ENCODE results near the gene SRP54.
A peak's percentile ranks its signal among the peaks of the same experiment; 100 is the strongest.
"Not testable (repeated sequence)": the region's sequence is repeated elsewhere in the genome, so short reads cannot be mapped to it uniquely, and the experiment has no call there.

SRP54 gene

DNA sequence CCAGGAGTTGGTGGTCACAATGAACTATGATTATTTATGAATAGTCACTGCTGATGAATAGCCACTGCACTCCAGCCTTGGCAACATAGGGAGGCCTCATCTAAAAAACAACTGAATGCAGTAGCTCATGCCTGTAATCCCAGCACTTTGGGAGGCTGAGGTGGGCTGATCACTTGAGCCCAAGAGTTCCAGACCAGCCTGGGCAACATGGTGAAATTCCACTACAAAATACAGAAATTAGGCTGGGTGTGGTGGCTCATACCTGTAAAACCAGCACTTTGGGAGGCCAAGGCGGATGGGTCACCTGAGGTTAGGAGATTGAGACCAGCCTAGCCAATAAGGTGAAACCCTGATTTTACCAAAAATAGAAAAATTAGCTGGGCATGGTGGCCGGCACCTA is 49.8 kb downstream of the SRP54 start:
- CTCF ChIA-PET = no interaction called here
- H3K4me3 ChIP-seq (ENCODE audit: control insufficient read depth in 1 of 7, extremely low read depth in 1 of 7, insufficient read depth in 4 of 7, low read depth in 2 of 7, low read length in 6 of 7) = no peak overlapping the region
- H3K36me3 ChIP-seq (ENCODE audit: control insufficient read depth in 4 of 4, insufficient read depth in 4 of 4, low read length in 3 of 4) = peaks cover 8 to 52% (median 23%) of the 10 kb centered on the region in 4 experiments
- H3K27me3 ChIP-seq (replicated peaks in 2 of 5; ENCODE audit: control insufficient read depth in 4 of 5, insufficient read depth in 5 of 5, low read length in 4 of 5) = no peaks in the 10 kb centered on the region
- POLR2A ChIA-PET = no interaction called here
- H3K4me1 ChIP-seq (ENCODE audit: control extremely low read depth in 1 of 4, control insufficient read depth in 4 of 4, insufficient read depth in 4 of 4, low read length in 3 of 4) = no peaks in the 10 kb centered on the region
- no peak overlapping the region for H3K27ac ChIP-seq (ENCODE audit: insufficient read depth in 1 of 2, low read depth in 1 of 2, low read length in 2 of 2, poor library complexity in 1 of 2, severe bottlenecking in 2 of 2)
- peaks cover 0 to 13% (median 11%) of the 10 kb centered on the region in 5 experiments for H3K9me3 ChIP-seq (ENCODE audit: control extremely low read depth in 1 of 5, control insufficient read depth in 4 of 5, insufficient read depth in 2 of 5, low read depth in 1 of 5, low read length in 4 of 5)
- DNase-seq = no peak
- WGBS (ENCODE audit: insufficient coverage) = 89% methylated on average over 1 of the region's 2 CpGs

DNA sequence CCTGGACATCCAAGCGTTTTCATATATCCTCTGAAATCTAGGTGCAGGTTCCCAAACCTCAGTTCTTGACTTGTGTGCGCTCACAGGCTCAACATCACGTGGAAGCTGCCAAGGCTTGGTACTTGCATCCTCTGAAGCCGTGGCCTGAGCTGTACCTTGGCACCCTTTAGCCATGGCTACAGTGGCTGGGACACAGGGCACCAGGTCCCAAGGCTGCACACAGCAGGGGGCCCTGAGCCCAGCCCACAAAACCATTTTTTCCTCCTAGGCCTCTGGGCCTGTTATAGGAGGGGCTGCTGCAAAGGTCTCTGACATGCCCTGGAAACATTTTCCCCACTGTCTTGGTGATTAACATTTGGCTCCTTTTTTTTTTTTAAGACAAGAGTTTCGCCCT is 51.6 kb downstream of the SRP54 start:
- H3K4me3 ChIP-seq (ENCODE audit: control insufficient read depth in 1 of 7, extremely low read depth in 1 of 7, insufficient read depth in 4 of 7, low read depth in 2 of 7, low read length in 6 of 7) = no peak overlapping the region
- peaks cover 7 to 35% (median 17%) of the 10 kb centered on the region in 4 experiments for H3K36me3 ChIP-seq (ENCODE audit: control insufficient read depth in 4 of 4, insufficient read depth in 4 of 4, low read length in 3 of 4)
- no peaks in the 10 kb centered on the region for H3K4me1 ChIP-seq (ENCODE audit: control extremely low read depth in 1 of 4, control insufficient read depth in 4 of 4, insufficient read depth in 4 of 4, low read length in 3 of 4)
- H3K27ac ChIP-seq (ENCODE audit: insufficient read depth in 1 of 2, low read depth in 1 of 2, low read length in 2 of 2, poor library complexity in 1 of 2, severe bottlenecking in 2 of 2) = no peak overlapping the region
- H3K27me3 ChIP-seq (replicated peaks in 2 of 5; ENCODE audit: control insufficient read depth in 4 of 5, insufficient read depth in 5 of 5, low read length in 4 of 5) = no peaks in the 10 kb centered on the region
- WGBS (ENCODE audit: insufficient coverage) = 67% methylated on average over 3 of the region's 5 CpGs
- peaks cover 0 to 13% (median 11%) of the 10 kb centered on the region in 5 experiments for H3K9me3 ChIP-seq (ENCODE audit: control extremely low read depth in 1 of 5, control insufficient read depth in 4 of 5, insufficient read depth in 2 of 5, low read depth in 1 of 5, low read length in 4 of 5)
- POLR2A ChIA-PET = no interaction called here
- CTCF ChIA-PET = no interaction called here
- no peak for DNase-seq

DNA sequence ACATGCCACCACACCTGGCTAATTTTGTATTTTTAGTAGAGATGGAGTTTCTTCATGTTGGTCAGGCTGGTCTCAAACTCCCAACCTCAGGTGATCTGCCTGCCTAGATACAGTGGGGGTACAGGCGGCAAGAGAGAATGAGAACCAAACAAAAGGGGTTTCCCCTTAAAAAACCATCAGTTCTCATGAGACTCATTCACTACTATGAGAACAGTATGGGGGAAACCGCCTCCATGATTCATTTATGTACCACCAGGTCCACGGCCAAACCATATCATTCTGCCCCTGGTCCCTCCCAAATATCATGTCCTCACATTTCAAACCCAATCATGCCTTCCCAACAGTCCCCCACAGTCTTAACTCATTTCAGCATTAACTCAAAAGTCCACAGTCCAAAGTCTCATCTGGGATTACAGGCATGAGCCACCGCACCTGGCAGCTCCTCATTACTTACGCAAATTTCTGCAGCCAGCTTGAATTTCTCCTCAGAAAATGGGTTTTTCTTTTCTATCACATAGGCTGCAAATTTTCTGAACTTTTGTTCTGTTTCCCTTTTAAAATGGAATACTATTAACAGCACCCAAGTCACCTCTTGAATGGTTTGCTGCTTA is 52.3 kb downstream of the SRP54 start:
- DNase-seq; H3K4me1 ChIP-seq (ENCODE audit: control extremely low read depth in 1 of 4, control insufficient read depth in 4 of 4, insufficient read depth in 4 of 4, low read length in 3 of 4); POLR2A ChIA-PET; H3K4me3 ChIP-seq (ENCODE audit: control insufficient read depth in 1 of 7, extremely low read depth in 1 of 7, insufficient read depth in 4 of 7, low read depth in 2 of 7, low read length in 6 of 7); H3K27ac ChIP-seq (ENCODE audit: insufficient read depth in 1 of 2, low read depth in 1 of 2, low read length in 2 of 2, poor library complexity in 1 of 2, severe bottlenecking in 2 of 2); CTCF ChIA-PET; H3K27me3 ChIP-seq (replicated peaks in 2 of 5; ENCODE audit: control insufficient read depth in 4 of 5, insufficient read depth in 5 of 5, low read length in 4 of 5): not testable (repeated sequence)
- 93% methylated on average over 3 of the region's 5 CpGs for WGBS (ENCODE audit: insufficient coverage)
- H3K9me3 ChIP-seq (ENCODE audit: control extremely low read depth in 1 of 5, control insufficient read depth in 4 of 5, insufficient read depth in 2 of 5, low read depth in 1 of 5, low read length in 4 of 5) = peaks cover 0 to 13% (median 11%) of the 10 kb centered on the region in 5 experiments
- H3K36me3 ChIP-seq (ENCODE audit: control insufficient read depth in 4 of 4, insufficient read depth in 4 of 4, low read length in 3 of 4) = peaks cover 2 to 31% (median 14%) of the 10 kb centered on the region in 4 experiments

DNA sequence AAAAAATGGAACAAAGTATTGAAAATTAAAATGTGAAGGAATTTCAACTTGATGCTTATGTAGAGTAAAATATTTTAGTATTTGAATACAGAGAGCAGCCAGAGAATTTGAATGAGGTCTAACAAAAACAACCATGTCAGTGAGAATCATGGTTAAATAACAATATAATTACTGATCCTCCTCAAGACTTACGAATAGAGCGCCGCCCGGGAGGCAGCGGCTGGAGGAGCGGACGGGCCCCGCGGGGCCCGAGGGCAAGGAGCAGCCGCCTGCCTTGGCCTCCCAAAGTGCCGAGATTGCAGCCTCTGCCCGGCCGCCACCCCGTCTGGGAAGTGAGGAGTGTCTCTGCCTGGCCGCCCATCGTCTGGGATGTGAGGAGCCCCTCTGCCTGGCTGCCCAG is 55.5 kb downstream of the SRP54 start:
- DNase-seq; CTCF ChIA-PET; H3K27ac ChIP-seq (ENCODE audit: insufficient read depth in 1 of 2, low read depth in 1 of 2, low read length in 2 of 2, poor library complexity in 1 of 2, severe bottlenecking in 2 of 2); H3K27me3 ChIP-seq (replicated peaks in 2 of 5; ENCODE audit: control insufficient read depth in 4 of 5, insufficient read depth in 5 of 5, low read length in 4 of 5); H3K4me1 ChIP-seq (ENCODE audit: control extremely low read depth in 1 of 4, control insufficient read depth in 4 of 4, insufficient read depth in 4 of 4, low read length in 3 of 4); H3K4me3 ChIP-seq (ENCODE audit: control insufficient read depth in 1 of 7, extremely low read depth in 1 of 7, insufficient read depth in 4 of 7, low read depth in 2 of 7, low read length in 6 of 7); POLR2A ChIA-PET: not testable (repeated sequence)
- peaks cover 0 to 11% (median 4%) of the 10 kb centered on the region in 4 experiments for H3K36me3 ChIP-seq (ENCODE audit: control insufficient read depth in 4 of 4, insufficient read depth in 4 of 4, low read length in 3 of 4)
- peaks cover 0 to 13% (median 11%) of the 10 kb centered on the region in 5 experiments for H3K9me3 ChIP-seq (ENCODE audit: control extremely low read depth in 1 of 5, control insufficient read depth in 4 of 5, insufficient read depth in 2 of 5, low read depth in 1 of 5, low read length in 4 of 5)
- WGBS (ENCODE audit: insufficient coverage) = no CpG with 5 or more reads among the region's 17 CpGs

DNA sequence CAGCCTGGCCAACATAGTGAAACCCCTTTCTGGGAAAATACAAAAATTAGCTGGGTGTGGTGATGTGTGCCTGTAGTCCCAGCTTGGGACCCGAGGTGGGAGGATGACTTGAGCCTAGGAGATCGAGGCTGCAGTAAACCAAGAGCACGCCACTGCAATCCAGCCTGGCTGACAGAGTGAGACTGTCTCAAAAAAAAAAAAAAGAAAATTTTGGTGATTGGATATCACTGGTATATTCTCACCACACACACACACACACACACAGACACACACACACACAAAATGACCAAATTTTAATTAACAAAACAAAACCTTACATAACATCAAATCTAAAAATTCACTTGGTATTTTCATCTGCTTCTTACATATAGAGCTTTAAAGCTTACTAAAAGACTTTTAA is 59.8 kb downstream of the SRP54 start:
- DNase-seq = no peak
- Histone ChIP-seq H3K9me3 (ENCODE audit: control extremely low read depth in 1 of 5, control insufficient read depth in 4 of 5, insufficient read depth in 2 of 5, low read depth in 1 of 5, low read length in 4 of 5) (no peaks in the 10 kb centered on the region), H3K36me3 (ENCODE audit: control insufficient read depth in 4 of 4, insufficient read depth in 4 of 4, low read length in 3 of 4) (no peaks in the 10 kb centered on the region), H3K27me3 (replicated peaks in 2 of 5; ENCODE audit: control insufficient read depth in 4 of 5, insufficient read depth in 5 of 5, low read length in 4 of 5) (no peaks in the 10 kb centered on the region), H3K4me1 (ENCODE audit: control extremely low read depth in 1 of 4, control insufficient read depth in 4 of 4, insufficient read depth in 4 of 4, low read length in 3 of 4) (peaks cover 10 to 16% (median 13%) of the 10 kb centered on the region in 4 experiments), H3K4me3 (ENCODE audit: control insufficient read depth in 1 of 7, extremely low read depth in 1 of 7, insufficient read depth in 4 of 7, low read depth in 2 of 7, low read length in 6 of 7) (no peak overlapping the region), H3K27ac (ENCODE audit: insufficient read depth in 1 of 2, low read depth in 1 of 2, low read length in 2 of 2, poor library complexity in 1 of 2, severe bottlenecking in 2 of 2) (no peak overlapping the region)
- POLR2A ChIA-PET = interaction anchor here (0.9 kb wide), 1 partner anchor 15 kb away, joined by 3 read pairs; no protein-coding TSS in a partner anchor
- WGBS (ENCODE audit: insufficient coverage) = 100% methylated on average over 1 of the region's 3 CpGs
- CTCF ChIA-PET = interaction anchor here (1.0 to 1.5 kb wide), 2 partner anchors 59 to 186 kb away, joined by 3 to 4 read pairs; no protein-coding TSS in a partner anchor

DNA sequence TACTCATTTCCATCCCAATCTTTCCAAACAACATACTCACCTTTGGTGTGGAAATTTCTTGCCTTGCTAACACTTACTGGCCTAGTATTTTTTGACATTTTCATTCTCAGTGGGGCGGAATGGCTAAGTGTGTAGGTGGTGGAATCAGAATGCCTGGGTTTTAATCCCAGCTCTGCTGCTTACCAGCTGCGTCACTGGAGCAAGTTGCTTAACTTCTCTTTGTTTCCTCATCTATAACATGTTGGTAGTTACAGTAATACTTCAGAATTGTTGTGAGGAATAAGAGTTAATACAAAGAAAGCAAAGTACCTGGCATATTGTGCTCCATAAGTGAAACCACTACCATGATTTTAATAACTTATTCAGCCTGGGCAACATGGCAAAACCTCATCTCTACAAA is 60.3 kb downstream of the SRP54 start:
- H3K27me3 ChIP-seq (replicated peaks in 2 of 5; ENCODE audit: control insufficient read depth in 4 of 5, insufficient read depth in 5 of 5, low read length in 4 of 5) = no peaks in the 10 kb centered on the region
- no peak overlapping the region for H3K27ac ChIP-seq (ENCODE audit: insufficient read depth in 1 of 2, low read depth in 1 of 2, low read length in 2 of 2, poor library complexity in 1 of 2, severe bottlenecking in 2 of 2)
- no peaks in the 10 kb centered on the region for H3K36me3 ChIP-seq (ENCODE audit: control insufficient read depth in 4 of 4, insufficient read depth in 4 of 4, low read length in 3 of 4)
- ChIA-PET CTCF (interaction anchor here (1.5 kb wide), 1 partner anchor 59 kb away, joined by 4 read pairs; no protein-coding TSS in a partner anchor), POLR2A (no interaction called here)
- H3K9me3 ChIP-seq (ENCODE audit: control extremely low read depth in 1 of 5, control insufficient read depth in 4 of 5, insufficient read depth in 2 of 5, low read depth in 1 of 5, low read length in 4 of 5) = no peaks in the 10 kb centered on the region
- DNase-seq = no peak
- no peak overlapping the region for H3K4me3 ChIP-seq (ENCODE audit: control insufficient read depth in 1 of 7, extremely low read depth in 1 of 7, insufficient read depth in 4 of 7, low read depth in 2 of 7, low read length in 6 of 7)
- WGBS (ENCODE audit: insufficient coverage) = 100% methylated on average over 1 of the region's 2 CpGs
- peaks cover 10 to 17% (median 13%) of the 10 kb centered on the region in 4 experiments for H3K4me1 ChIP-seq (ENCODE audit: control extremely low read depth in 1 of 4, control insufficient read depth in 4 of 4, insufficient read depth in 4 of 4, low read length in 3 of 4)

DNA sequence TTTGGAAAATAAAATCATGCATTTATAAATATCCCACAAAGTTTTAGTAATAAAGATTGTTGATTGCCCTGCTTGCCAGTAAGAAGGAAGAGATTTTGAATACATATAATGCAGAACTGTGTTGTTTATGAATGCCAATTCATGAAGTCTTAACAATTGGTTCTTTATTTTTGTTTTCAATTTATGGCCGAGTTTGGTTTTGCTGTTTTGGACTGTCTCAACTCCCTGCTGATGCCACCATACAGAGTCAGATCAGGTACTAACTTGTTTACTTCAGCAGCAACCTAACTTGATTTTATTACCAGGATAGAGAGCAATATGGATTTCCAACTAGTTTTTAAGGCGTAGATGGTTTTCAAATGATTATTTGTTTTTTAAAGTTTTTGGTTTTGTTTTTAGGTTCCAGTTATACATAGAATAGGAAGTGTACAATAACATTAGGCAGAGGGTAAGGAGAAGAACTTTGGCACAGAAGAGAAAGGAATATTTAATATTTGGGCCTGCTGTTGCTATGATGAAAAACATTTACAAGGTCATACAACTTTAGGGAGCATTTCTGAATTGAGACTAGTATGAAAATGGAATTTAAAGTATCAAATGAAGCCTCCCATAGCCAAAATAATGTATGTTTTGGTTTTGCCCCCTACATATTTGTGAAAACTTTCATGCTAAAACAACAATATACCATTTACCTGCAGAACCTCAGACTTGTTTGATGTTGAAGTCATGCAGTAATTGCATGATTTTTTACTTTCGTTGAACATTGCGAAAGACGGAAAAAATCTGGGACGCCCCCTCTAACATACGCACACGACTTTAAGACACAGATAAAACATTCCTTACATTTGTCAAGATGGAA is 62.4 kb downstream of the SRP54 start:
- no peaks in the 10 kb centered on the region for H3K27me3 ChIP-seq (replicated peaks in 2 of 5; ENCODE audit: control insufficient read depth in 4 of 5, insufficient read depth in 5 of 5, low read length in 4 of 5)
- H3K9me3 ChIP-seq (ENCODE audit: control extremely low read depth in 1 of 5, control insufficient read depth in 4 of 5, insufficient read depth in 2 of 5, low read depth in 1 of 5, low read length in 4 of 5) = no peaks in the 10 kb centered on the region
- peak overlapping the region in 6 of 7 experiments; percentile 77 to 95 (median 85) for H3K4me3 ChIP-seq (ENCODE audit: control insufficient read depth in 1 of 7, extremely low read depth in 1 of 7, insufficient read depth in 4 of 7, low read depth in 2 of 7, low read length in 6 of 7)
- 100% methylated on average over 1 of the region's 8 CpGs for WGBS (ENCODE audit: insufficient coverage)
- H3K36me3 ChIP-seq (ENCODE audit: control insufficient read depth in 4 of 4, insufficient read depth in 4 of 4, low read length in 3 of 4) = peaks cover 0 to 6% (median 0%) of the 10 kb centered on the region in 4 experiments
- DNase-seq = peak in 2 of 3 donors; percentile 3 to 10
- H3K27ac ChIP-seq (ENCODE audit: insufficient read depth in 1 of 2, low read depth in 1 of 2, low read length in 2 of 2, poor library complexity in 1 of 2, severe bottlenecking in 2 of 2) = peak overlapping the region; percentile 95 to 97
- peaks cover 10 to 17% (median 13%) of the 10 kb centered on the region in 4 experiments for H3K4me1 ChIP-seq (ENCODE audit: control extremely low read depth in 1 of 4, control insufficient read depth in 4 of 4, insufficient read depth in 4 of 4, low read length in 3 of 4)
- ChIA-PET CTCF (interaction anchor here (0.7 to 1.3 kb wide), 3 partner anchors 10 to 357 kb away, joined by 3 read pairs; no protein-coding TSS in a partner anchor), POLR2A (interaction anchor here (0.6 to 1.8 kb wide), 2 partner anchors 205 to 370 kb away, joined by 3 read pairs; no protein-coding TSS in a partner anchor)

Measured in common myeloid progenitor, CD34-positive (primary cell).